ENCODE measurements around the gene TMUB1.
A peak's percentile ranks its signal among the peaks of the same experiment; 100 is the strongest.

Gene TMUB1

DNA sequence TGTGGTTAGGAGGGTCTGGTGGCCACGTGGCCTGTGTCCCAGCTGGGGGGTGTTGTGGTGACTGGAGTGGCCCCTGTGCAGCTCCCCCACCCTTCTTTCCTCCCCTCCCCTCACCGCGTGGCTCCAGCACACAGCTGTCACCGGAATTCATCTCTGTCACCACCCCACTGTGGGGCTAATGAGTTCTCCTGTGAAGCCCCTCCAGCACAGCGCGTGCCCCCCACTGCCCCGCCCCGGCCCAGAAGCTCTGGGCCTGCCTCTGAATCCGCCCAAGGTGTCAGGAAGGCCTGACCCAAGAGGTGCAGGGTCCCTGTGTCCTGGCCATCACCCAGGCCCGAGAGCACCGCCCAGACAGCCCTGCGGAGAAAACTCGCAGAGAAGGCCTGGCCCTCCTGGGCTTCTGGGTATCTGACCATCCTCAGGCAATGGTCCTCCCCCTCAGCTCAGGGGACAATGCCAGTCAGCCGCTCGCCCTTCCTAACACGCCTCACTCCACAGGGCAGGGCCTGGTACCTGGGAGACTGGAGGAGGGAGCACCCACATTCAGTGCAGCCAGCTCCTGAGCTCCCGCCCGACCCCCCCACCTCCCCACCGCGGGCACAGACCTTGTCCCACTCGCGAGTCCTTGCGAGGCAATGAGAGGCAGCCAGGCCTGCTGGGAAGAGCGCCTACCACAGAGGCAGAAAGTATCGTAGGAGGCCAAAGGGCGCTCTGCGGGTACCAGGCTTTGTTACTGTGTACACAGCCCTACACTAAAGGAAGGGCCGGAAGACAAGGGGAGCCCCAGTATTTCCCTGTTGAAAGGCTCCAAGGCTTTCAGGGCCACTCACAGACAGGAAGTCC, 46.0 kb upstream of the TMUB1 start:
- H3K4me3 ChIP-seq (replicated peaks in 1 of 2; ENCODE audit: low read depth in 2 of 2, low read length in 2 of 2) = no peak overlapping the region
- TF ChIP-seq, protein P1, sequence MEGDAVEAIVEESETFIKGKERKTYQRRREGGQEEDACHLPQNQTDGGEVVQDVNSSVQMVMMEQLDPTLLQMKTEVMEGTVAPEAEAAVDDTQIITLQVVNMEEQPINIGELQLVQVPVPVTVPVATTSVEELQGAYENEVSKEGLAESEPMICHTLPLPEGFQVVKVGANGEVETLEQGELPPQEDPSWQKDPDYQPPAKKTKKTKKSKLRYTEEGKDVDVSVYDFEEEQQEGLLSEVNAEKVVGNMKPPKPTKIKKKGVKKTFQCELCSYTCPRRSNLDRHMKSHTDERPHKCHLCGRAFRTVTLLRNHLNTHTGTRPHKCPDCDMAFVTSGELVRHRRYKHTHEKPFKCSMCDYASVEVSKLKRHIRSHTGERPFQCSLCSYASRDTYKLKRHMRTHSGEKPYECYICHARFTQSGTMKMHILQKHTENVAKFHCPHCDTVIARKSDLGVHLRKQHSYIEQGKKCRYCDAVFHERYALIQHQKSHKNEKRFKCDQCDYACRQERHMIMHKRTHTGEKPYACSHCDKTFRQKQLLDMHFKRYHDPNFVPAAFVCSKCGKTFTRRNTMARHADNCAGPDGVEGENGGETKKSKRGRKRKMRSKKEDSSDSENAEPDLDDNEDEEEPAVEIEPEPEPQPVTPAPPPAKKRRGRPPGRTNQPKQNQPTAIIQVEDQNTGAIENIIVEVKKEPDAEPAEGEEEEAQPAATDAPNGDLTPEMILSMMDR (IDR thresholded peaks at IDR 0.05; ENCODE audit: low read depth, low read length) = no peak
- no peak for DNase-seq (ENCODE audit: low read depth in 2 of 2)

DNA sequence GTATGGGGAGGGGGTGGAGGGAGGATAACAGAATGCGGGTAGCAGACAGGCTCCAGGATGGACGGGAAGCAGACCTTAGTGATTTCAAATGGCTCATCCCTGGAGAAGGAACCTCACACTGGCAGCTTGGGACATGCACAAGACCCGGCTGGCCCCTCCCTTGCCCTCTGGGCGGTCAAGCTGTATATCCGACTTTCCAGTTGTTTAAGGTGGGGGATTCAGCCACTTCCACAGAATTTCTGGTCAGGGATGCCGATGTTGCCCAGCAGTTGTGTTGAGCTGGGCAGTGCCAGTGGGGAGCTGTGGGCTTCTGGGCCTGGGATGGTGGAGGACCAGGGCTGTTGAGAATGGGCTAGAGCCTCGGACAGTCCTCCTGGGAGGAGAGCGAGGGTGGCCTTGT, 45.4 kb upstream of the TMUB1 start:
- no peak for DNase-seq (ENCODE audit: low read depth in 2 of 2)
- H3K4me3 ChIP-seq (replicated peaks in 1 of 2; ENCODE audit: low read depth in 2 of 2, low read length in 2 of 2) = no peak overlapping the region
- TF ChIP-seq, protein P1 (IDR thresholded peaks at IDR 0.05; ENCODE audit: low read depth, low read length) = no peak

DNA sequence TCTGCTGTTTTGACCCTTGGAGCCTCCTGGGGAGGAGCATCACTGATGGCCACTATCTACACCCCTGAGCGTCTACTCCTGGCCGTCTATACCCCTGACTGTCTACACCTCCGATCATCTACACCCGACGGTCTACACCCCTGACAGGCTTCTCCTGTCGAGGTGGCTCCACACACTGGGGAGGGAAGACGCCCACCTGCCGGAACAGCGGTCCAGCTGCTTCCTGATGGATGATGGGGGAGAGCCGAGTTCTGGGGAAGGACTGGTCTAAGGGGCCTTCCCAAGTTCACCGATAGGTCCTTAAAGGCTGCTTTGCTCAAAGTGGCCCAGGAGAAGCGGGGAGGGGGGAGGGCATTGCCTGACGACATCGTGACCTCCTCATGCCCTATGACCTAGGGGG, 44.9 kb upstream of the TMUB1 start:
- DNase-seq (ENCODE audit: low read depth in 2 of 2) = no peak
- TF ChIP-seq, protein P1 (IDR thresholded peaks at IDR 0.05; ENCODE audit: low read depth, low read length) = no peak
- no peak overlapping the region for H3K4me3 ChIP-seq (replicated peaks in 1 of 2; ENCODE audit: low read depth in 2 of 2, low read length in 2 of 2)

DNA sequence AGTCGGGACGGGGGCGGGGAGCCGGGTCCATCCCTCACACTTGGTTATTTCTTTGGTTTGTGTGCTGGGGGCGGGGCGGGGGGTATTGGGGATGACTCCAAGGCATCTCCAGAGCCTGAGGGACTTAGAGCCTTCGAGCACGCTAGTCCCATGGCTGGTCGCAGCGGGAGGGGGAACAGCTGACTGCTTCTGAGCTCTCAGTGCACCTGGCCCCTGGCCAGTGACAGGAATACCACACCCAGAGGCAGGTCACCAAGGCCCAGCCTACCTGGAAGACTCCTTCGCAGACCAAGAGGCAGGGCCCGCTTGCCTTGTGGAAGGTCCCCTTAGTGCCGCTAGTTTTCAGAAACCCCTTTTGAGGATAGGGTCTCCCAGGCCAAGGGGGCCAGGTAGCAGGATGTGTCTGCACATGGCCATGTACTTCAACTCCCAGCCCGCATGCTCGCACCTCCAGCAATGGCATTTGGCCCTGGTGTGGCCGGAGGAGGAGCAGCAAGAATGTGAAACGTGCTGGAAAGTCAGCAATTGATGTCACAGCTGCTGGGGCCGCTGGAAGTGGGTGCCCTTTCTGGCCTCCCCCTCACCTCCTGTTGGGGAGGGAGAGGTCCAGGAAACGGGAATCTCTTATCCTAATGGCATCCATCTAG, 43.3 kb upstream of the TMUB1 start:
- TF ChIP-seq, protein P1 (IDR thresholded peaks at IDR 0.05; ENCODE audit: low read depth, low read length) = no peak
- DNase-seq (ENCODE audit: low read depth in 2 of 2) = no peak
- H3K4me3 ChIP-seq (replicated peaks in 1 of 2; ENCODE audit: low read depth in 2 of 2, low read length in 2 of 2) = no peak overlapping the region

DNA sequence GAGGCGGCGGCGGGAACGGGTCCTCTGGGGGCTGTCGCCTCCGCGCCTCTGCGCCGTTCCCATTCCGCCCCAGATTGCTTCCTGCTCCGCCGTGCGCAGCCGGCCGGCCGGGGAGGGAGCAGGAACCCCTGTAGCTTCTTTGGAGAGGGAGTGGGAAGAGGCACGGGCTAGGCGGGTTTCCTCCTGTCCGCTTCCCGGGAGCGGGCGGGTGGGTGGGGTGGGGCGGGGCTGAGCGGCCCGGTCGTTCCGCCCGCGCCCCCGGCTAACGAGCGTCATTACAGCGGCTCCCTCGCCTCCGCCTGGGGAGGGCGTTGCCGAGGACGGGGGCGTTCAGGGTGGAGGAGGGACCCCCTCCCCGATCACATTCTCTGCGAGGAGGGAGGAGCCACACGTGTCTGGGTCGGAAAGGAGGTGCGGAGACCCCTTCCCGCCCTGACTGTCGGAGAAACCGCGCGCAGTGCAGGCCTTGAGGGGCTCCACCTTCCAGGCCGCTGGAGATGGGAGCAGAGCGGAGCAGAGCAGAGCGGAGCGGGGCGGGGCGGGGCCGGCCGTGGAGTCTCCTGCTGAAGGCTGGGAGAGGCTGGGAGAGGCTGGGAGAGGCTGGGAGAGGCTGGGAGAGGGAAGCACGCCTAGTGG, 42.7 kb upstream of the TMUB1 start:
- peak overlapping the region; percentile 13 to 41 for H3K4me3 ChIP-seq (replicated peaks in 1 of 2; ENCODE audit: low read depth in 2 of 2, low read length in 2 of 2)
- TF ChIP-seq, protein P1 (IDR thresholded peaks at IDR 0.05; ENCODE audit: low read depth, low read length) = no peak
- no peak for DNase-seq (ENCODE audit: low read depth in 2 of 2)

DNA sequence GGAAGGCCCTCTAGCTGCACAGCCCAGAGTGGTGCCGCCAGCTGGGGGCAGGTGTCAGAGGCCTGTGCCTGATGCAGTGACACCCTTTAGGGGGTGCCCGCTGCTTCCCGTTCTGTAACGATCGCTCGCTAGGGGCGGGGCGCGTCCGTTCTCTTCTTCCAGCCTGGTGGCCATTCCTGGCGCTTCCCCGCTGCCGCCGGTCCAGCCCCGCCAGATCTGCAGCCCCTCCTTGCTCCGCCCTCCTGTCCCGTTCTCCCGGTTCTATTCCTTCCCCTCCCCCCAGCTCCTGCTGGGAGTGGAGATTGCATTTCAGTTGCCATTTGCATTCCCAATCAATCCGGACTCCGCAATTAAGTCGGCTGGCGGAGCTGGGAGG, 42.2 kb upstream of the TMUB1 start:
- TF ChIP-seq, protein P1 (IDR thresholded peaks at IDR 0.05; ENCODE audit: low read depth, low read length) = no peak
- H3K4me3 ChIP-seq (replicated peaks in 1 of 2; ENCODE audit: low read depth in 2 of 2, low read length in 2 of 2) = peak overlapping the region; percentile 13 to 41
- no peak for DNase-seq (ENCODE audit: low read depth in 2 of 2)
